ENCODE results near the gene IZUMO4.

GRCh38 chr19:2123682-2124387, 27.1 kb downstream of the IZUMO4 start:
- no peak for TF ChIP-seq TAF1 (IDR thresholded peaks at IDR 0.05; ENCODE audit: borderline replicate concordance, low read depth, low read length)
- TF ChIP-seq POLR2A (IDR thresholded peaks at IDR 0.05; ENCODE audit: low read depth, low read length) = no peak
- TF ChIP-seq POLR2AphosphoS5 (IDR thresholded peaks at IDR 0.05; ENCODE audit: low read depth, low read length) = no peak

Measured in GM12892 (cell line).